Stimulated activated CD8-positive, alpha-beta memory T cell treated with anti-CD3 and anti-CD28 coated beads, Interleukin-7, amount 100 ng/mL, for 1 hour (primary cell): ENCODE measurements around the gene STK24.
"Not testable (repeated sequence)": the region's sequence is repeated elsewhere in the genome, so short reads cannot be mapped to it uniquely, and the experiment has no call there.

Experiments
- DNase-seq, 2 donors: peaks; one replicate each; pipeline ENCODE4 v3.0.0-alpha.2; 2020; ENCODE audit warnings: low read depth in 2 of 2

Gene STK24

DNA sequence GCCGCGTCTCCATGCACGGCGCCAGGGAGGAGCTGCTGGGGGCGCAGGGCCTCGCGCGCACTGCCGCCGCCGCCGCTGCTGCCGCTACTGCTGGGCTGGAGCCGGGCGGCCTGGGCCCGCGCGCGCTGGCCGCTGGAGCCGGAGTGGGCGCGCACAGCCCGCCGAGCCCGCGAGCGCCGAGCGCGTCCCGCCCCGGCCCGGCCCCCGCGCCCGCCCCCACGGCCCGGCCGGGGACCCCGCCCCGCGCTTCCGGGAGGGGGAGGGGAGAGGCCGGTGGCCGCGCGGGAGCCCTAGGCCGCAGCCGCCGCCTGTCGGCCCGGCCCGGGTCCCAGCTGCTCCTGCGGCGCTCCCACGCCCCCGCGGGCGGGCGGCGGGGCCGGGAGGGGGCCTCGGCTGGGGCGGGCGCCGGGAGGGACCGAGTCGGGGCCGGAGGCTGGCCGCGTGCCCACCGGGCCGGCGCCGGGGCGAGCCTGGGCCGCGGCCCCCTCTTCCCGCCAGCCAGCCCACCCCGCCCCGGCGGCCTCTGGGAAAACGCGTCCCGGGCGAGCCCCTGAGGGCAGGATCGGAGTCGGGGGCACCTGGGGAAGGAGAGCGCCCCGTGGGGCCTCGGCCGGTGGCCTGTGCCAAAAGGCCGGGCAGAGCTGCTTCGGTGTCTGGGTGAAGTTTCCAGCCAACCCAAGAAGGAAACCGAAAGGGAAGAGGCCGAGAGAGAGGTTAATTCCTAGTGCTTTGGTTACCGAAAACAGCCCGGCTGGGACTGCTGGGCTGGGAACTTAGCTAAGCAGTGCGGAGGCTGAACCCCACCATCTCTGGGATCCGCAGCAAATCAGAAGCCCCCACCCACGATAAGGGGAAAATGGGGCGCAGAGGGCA, at the start of gene STK24:
Gene STK24 (minus strand): TSS at position 145 of the 873 bp plus-strand sequence. CDS start 321 bp downstream, outside the sequence.
- peak in 1 of 2 donors; percentile 30 for DNase-seq

DNA sequence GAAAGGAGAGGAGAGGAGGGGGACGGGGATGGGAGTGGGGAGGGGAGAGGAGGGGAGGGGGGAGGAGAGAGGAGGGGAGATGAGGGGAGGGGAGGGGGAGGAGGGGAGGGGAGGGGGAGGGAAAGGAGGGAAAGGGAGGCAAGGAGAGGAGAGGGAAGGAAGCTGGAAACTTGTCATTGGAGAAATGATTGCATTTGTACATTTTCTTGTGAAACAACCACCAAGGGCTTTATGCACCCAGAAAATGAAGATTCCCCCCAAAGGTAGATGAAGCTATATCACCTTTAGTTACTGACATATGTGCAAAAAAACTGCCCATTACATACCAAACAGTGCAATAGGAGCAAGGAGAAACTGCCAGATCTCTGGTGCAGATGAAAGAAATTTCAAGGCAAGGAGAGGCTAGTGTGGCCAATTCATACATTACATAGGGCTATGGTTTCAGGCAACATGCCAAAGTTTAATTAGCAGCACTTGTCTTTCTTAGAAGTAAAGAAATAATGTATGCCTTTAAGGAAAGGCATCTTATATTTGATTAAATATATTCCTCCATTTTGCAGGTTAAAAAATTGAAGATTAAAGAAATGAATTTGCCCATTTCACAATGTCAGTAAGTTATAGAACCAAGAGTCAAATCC, 49.5 kb upstream of the STK24 start:
- DNase-seq, result no peak

DNA sequence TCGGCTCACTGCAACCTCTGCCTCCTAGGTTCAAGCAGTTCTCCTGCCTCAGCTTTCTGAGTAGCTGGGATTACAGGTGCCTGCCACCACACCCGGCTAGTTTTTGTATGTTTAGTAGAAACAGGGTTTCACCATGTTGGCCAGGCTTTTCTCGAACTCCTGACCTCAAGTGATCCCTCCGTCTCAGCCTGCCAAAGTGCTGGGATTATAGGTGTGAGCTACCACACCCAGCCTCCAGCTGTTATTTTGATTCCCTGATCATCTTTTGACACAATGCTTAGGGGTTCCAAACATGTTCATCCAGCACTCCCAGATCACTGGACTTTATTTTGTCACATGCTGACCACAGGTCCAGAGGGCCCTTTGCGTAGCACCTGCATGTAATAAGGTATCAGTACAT, 47.7 kb upstream of the STK24 start:
- not testable (repeated sequence) for DNase-seq

DNA sequence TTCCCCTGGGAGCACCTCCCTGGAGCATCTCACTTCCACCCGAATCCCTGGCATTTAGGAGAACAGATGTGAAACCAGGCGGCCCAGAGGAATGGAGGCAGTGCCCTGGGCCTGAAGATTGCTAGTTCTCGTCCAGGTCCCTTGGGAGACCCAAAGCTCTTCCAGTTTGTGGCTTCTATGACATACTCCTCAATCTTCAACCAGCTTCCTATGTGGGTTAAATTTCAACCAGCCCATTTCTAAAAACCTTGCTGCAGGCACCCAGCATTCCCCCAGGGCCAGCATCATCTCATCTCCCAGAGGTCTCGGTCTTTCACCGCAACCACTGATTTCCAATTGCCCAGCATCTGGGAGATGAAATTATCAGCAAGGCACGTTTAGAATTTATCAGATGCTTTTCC, 46.0 kb upstream of the STK24 start:
- DNase-seq, result no peak

DNA sequence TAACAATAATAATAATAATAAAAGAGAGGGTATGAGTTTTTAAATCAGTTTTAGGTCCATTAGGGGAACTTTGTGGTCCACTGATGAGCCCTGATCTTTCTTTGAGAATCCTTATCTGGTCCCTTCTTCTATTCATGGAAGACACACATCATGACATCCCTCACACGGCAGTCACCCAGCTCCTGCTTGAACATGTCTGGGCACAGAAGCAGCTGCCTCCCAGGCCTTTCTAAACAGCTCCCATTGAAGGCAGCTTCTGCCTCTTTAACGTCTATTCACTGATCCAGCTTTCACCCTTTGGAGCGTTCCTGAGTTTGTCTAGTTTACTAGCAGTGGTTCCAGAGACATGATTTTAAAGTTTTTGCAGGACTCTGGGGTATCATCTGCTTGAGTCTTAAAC, 42.6 kb upstream of the STK24 start:
- no peak for DNase-seq

DNA sequence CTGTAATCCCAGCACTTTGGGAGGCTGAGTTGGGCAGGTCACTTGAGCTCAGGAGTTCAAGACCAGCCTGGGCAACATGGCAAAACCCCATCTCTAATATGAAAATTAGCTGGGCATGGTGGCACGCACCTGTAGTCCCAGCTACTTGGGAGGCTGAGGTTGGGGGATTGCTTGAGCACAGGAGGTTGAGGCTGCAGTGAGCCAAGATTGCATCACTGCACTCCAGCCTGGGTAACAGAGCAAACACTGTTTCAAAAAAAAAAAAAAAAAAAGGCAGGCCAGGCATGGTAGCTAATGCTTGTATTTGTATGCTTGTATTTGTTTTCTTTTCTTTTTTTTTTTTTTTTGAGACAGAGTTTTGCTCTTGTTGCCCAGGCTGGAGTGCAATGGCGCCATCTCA, 38.7 kb upstream of the STK24 start:
- DNase-seq, result not testable (repeated sequence)

DNA sequence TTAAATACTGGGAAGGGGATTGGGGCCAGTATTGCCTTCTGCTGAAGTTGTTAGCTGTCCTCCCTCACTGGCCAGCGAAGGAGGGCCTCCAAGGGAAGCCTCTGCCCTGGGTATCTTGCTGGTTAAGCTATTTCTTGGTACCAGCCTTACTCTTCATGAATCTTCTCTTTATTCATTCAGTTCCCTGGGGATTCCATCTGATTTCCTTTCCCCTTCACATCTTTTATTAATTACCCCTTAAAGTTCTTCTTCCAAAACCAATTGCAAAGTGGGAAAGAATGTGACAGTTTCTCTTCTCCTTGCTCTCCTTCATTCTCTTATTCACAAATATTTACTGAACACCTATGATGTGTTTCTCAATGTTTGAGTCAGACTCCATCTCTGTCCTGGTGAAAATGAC, 36.7 kb upstream of the STK24 start:
- DNase-seq, result no peak

DNA sequence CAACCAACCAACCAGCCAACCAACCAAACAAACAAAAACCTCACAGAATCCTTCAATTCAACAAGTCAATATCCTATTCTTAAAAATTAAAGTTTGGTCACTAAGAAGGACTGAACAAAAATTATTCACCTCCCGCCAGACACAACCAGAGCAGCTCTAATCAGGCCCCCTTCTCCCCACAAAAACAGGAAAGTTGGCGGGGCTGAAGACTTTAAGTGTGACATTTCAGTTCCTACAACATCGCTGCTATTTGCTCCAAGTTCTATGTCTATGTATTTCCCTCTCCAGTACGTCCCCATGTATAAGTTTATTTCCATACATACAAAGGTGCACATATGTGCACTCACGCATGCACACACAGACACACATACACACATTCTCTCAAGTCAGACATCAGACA, 32.8 kb upstream of the STK24 start:
- DNase-seq, result no peak

DNA sequence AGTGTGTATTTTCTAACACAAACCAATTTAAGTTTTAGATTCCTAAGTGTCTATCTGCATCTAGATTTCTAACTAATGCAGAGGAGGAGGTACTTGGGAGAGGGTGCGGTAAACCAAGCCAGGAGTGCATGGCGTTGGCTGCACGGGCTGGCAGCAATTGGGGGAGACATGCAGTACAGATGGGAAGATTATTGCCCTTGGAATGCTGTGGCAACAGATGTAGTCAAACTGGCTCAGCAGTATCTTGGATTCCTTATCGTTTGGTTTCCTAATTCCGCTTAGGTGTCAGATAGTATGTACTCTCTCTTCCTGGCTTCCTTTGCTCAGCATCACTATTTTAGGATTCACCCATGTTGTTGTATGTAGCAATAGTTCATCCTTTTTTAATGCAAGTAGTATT, 29.4 kb upstream of the STK24 start:
- no peak for DNase-seq

DNA sequence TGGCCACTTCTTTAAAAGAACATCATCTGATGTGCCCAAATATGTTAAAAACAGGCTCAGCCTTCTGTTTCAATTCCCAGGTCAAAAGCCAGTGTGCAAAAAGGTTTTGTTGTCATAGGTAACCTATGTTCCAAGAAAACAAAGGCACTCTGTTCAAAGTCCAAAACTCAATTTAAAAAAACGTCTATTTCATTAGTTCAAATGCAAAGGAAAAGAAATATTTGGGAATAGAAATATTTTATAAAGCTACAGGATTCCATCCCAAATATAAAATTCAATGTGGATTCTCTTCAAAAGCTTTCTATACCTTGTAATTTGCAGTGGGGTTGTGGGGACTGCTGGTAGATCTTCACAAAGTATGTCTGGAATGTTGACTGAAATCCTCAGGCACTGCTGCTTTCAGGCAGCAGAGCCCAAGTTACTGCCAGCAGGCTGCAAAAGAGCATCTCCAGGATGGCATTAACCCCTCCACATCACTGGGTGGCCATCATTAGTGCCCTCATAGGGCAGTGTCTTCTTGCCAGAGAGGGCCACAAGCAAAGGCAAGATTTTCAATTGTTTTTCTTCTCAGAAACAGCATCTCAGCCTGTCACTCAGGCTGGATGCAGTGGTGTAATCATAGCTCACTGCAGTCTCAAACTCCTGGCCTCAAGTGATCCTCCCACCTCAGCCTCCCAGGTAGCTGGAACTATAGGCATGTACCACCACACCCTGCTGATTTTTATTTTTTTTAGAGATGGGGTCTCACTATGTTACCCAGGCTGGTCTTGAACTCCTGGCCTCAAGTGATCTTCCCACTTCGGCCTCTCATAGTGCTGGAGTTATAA, 22.8 kb upstream of the STK24 start:
- no peak for DNase-seq

DNA sequence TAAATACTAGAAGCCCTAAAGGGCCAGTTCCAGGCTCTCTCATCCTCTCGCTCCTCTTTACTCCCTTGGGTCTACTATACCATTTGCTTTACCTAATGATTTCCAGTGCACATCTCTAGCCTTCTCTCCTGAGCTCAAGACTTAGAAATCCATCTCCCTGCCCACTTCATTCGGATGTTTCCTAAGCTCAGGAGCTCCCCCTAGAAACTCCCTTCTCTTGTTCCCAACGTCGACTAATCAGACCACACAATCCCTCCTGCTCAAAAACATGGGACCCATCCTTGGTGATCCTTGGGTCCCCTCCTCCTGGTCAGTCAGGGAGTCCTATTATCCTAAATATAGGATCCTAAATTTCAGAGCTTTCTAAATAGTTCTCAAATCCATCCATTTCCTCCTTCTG, 21.1 kb upstream of the STK24 start:
- no peak for DNase-seq

DNA sequence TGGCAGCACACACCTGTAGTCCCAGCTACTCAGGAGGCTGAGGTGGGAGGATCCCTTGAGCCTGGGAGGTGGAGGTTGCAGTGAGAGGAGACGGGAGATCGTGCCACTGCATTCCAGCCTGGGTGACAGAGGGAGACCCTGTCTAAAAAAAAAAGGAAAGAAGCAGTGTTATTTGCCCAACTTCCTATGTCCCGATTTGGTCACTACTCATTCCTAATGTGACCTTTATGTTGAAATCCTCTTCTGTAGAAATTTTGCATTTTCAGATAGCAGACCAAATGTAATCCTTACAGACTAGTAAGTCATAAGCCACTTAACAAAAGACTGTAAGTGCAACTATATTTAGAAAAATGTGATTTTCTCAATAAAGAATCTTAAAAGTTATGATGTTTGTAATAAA, 18.2 kb upstream of the STK24 start:
- no peak for DNase-seq

DNA sequence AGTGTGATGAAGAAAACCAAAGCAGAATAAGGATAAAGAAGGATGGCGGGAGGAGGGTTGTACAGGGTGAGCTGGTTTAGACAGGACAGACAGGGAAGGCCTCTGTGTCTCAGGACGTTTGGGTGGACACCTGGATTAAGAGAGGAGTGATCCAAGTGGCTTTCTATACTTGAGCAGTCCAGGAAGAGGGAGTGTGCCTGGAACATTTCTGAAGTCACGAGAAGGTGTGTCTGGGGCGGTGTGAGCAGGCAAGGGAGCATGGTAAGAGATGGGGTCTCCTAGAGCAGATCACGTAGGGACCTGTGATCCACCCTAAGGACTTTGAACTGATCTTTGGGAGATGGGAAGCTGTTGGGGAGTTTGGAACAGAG, 15.4 kb upstream of the STK24 start:
- DNase-seq, result no peak

DNA sequence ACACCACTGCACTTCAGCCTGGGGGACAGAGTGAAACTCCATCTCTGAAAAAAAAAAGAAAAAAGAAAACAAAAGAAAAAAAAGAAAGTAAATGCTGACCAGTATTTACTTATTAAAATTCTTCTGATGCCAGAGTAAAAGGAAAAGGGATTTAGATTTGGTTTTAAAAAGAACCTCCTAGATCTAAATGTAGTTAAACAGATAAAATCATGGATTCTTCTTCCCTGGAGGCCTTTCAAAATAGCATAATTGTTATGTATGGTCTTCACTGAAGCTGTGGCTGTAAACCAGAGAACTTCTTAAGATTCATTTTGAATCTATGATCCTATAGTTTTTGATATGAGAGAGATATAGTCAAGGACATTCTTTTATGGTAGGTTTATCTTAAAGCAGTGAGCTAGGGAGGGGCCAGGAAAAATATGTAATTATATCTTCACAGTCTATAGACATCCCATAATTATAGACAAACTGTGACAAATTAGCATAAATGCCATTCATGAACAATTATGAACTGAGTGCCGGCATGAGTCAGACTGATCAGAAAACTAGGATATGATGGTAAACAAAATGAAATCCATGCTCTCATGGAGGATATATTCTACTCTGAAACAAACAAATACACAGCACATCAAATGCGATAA, 14.9 kb upstream of the STK24 start:
- no peak for DNase-seq

DNA sequence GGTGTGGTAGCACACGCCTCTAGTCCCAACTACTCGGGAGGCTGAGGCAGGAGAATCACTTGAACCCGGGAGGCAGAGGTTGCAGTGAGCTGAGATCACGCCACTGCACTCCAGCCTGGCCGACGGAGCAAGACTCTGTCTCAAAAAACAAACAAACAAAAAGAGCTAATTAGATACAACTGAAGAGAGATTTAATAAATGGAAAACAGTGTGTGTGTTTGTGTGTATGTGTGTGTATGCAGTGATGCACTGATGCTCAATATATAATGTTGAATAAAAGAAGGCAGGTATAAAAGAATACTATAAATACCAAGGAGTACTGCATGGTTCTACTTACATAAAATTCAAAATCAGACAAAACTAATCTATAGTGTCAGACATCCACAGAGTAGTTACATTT, 13.6 kb upstream of the STK24 start:
- DNase-seq, result not testable (repeated sequence)

DNA sequence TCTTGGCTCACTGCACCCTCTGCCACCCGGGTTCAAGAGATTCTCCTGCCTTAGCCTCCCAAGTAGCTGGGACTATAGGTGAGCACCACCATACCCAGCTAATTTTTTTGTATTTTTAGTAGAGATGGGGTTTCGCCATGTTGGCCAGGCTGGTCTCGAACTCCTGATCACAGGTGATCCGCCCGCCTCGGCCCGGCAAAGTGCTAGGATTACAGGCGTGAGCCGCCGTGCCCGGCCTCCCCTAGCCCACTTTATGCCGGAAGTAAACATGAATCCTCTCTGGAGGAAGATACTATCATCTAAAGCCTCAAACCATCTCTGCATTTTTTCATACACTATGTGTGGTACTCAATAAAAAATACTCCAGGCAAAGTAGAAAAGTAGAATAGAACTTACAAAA, 12.6 kb upstream of the STK24 start:
- not testable (repeated sequence) for DNase-seq

DNA sequence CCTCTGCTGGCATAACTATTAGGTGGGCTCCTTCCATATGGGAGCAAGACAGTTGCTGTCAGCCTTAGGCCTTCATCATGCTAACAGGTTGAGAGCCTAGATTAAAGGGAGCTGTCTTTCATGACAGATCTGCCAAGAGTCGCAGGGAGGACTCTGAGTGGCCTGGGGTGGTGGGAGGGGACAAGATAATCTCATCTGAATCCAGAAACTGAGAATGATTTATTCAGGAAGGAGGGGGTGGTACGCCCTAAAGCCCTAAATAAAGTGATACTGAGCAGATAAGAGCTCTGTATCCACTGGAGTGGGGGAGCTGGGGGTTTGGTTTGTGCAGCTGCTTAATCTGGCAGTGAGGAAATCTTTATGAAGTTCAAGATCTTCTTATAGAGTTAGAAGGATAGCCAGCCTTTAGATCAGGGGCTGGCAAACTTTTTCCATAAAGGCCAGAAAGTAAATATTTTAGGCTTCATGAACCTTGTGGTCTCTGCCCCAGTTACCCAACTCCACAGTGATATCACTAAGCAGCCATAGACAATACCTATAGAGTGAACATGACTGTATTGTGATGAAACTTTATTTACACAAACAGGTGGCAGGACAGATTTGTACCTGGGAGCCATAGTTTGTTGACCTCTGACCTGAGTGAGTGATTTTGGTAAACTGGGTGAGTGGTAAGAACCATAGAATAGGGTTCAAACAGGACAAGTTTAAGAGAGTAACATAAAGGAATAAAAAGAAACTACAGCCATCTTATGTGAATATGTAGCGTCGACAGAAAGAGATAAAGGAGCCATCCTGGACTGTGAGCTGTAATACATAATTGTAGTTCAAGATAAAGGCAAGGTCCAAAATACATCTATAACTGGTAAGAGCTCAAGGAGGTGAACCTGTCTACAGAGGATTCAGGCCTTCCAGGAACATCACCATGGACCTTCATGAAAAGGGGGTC, 9.8 kb upstream of the STK24 start:
- no peak for DNase-seq

DNA sequence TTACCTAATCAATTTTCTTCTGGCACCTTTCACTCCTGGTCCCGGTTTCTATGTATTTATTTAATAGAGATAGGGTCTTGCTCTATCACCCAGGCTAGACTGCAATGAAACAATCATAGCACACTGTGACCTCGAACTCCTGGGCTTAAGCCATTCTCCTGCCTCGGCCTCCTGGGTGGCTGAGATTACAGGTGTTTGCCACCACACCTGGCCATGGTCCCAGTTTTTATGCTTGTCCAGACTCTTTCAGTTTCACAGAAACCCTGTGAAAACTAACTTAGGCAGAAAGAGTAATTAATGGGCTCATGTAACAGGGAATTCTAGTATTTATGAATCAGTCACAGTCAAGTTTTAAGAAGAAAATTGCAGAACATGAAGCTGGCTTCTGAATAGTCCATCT, 9.0 kb upstream of the STK24 start:
- no peak for DNase-seq

DNA sequence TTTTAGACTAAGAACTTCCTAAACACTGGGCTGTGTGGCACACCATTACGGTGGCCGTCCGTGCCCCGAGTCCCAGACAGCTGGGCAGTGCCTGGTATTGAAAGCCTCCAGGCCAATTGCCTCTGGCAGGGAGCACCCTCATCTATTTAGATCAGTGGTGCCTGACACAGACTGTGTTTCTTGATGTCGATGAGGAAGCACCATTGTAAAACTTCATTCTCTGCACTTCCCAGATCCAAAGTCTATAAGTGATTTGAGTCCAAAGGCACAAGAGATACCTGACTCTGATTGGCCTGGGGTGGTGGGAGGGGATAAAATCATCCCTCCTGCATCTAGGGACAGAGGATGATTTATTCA, 8.5 kb upstream of the STK24 start:
- no peak for DNase-seq

DNA sequence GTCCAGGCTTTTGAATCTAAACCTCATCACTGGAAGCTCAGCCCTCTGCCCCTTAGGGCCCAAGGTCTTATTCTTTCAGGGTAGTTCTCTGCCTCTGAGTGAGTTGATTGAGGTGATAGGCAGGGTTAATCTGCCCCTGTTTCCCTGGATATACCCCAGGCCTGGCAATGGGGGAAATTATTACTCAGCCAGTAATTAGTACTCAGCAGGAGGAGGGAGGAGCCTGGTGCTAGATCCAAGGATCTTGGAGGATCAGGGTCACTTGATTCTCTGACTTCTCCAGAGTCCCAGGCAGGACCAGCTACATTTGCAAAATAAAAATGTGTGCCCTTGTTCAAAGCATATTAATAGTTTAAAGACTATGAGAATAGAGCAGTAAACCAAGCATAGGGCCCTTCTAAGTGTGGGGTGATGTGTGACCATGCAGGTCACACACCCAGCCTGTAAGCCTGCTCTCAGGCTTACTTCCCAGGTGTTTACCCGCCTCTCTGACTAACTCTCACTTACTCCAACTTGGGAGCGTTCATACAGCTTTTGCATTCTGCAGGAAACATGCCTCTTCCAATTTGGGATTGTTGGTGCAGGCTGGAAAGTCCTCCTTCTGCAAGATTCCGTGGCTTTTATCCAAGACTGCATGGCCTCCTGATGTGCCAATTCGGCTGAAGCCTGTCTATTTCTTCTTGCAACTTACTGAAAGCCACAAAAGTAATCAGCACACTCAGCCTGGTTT, 7.9 kb upstream of the STK24 start:
- no peak for DNase-seq
